Liver (tissue), 9 donors: Measurements from ENCODE around the gene SEC24D. TPM values are rescaled to one million over a fixed set of nuclear protein-coding genes. Genes with fewer than 3 reads are reported as not detected.

Experiments used
- DNase-seq: peaks from one replicate; pipeline ENCODE4 v3.0.0-alpha.2; 2017; ENCODE audit warnings: low spot score
- H3K27ac ChIP-seq, 2 donors: one replicate each; pipeline ENCODE4 v1.7.0; 2013; ENCODE audit warnings: inconsistent platforms in 2 of 2, low read length in 2 of 2, control low read depth in 1 of 2, low read depth in 1 of 2, mild to moderate bottlenecking in 1 of 2
- H3K27me3 ChIP-seq, 4 donors: one replicate each; pipeline versions ENCODE4 v1.6.1 to v1.7.0; 2013; ENCODE audit warnings: low read length in 3 of 4, inconsistent platforms in 1 of 4, mild to moderate bottlenecking in 1 of 4, moderate library complexity in 1 of 4; ENCODE audit not compliant: control insufficient read depth in 4 of 4, insufficient read depth in 4 of 4
- H3K36me3 ChIP-seq, 4 donors: one replicate each; pipeline versions ENCODE4 v1.6.1 to v1.7.0; 2013; ENCODE audit warnings: low read length in 3 of 4, mild to moderate bottlenecking in 3 of 4, low read depth in 1 of 4, moderate library complexity in 1 of 4; ENCODE audit not compliant: control insufficient read depth in 4 of 4, insufficient read depth in 3 of 4
- H3K4me1 ChIP-seq, 4 donors: one replicate each; pipeline versions ENCODE4 v1.6.1 to v1.7.0; 2013; ENCODE audit warnings: low read length in 3 of 4, mild to moderate bottlenecking in 3 of 4, moderate library complexity in 1 of 4; ENCODE audit not compliant: control insufficient read depth in 4 of 4, insufficient read depth in 4 of 4
- H3K4me3 ChIP-seq, 3 donors: one replicate each; pipeline versions ENCODE4 v1.6.1 to v1.7.0; 2013; ENCODE audit warnings: low read length in 3 of 3, control low read depth in 1 of 3, low read depth in 1 of 3, mild to moderate bottlenecking in 1 of 3
- H3K9ac ChIP-seq, 2 donors: one replicate each; pipeline ENCODE4 v1.7.0; 2013; ENCODE audit warnings: low read length in 2 of 2, mild to moderate bottlenecking in 2 of 2, moderate library complexity in 2 of 2, control low read depth in 1 of 2, low read depth in 1 of 2
- H3K9me3 ChIP-seq, 4 donors: one replicate each; pipeline versions ENCODE4 v1.6.1 to v1.7.0; 2013; ENCODE audit warnings: low read length in 3 of 4; ENCODE audit not compliant: control insufficient read depth in 4 of 4
- ATF3 ChIP-seq: IDR thresholded peaks from 2 replicates; pipeline ENCODE4 v1.6.1; 2016; ENCODE audit warnings: antibody characterized with exemption
- EGR1 ChIP-seq, 2 donors: IDR thresholded peaks; 2 replicates each; pipeline ENCODE4 v1.6.1; 2016 to 2018; ENCODE audit warnings: antibody characterized with exemption in 2 of 2, low read depth in 2 of 2
- FOXA1 ChIP-seq: IDR thresholded peaks from 2 replicates; pipeline ENCODE4 v1.6.1; 2016; ENCODE audit warnings: antibody characterized with exemption
- FOXA2 ChIP-seq: IDR thresholded peaks from 2 replicates; pipeline ENCODE4 v1.6.1; 2016; ENCODE audit warnings: antibody characterized with exemption
- GABPA ChIP-seq, 2 donors: IDR thresholded peaks in 1 of 2; conservative IDR thresholded peaks in 1 of 2; 2 replicates each; pipeline ENCODE4 v1.6.1; 2016; ENCODE audit warnings: antibody characterized with exemption in 2 of 2, mild to moderate bottlenecking in 1 of 2, moderate library complexity in 1 of 2
- HNF4A ChIP-seq, 2 donors: conservative IDR thresholded peaks; 2 replicates each; pipeline ENCODE4 v1.6.1; 2016; ENCODE audit warnings: antibody characterized with exemption in 2 of 2, mild to moderate bottlenecking in 2 of 2
- HNF4G ChIP-seq: IDR thresholded peaks from 2 replicates; pipeline ENCODE4 v1.6.1; 2016; ENCODE audit warnings: antibody characterized with exemption
- JUND ChIP-seq, 2 donors: IDR thresholded peaks; 2 replicates each; pipeline ENCODE4 v1.6.1; 2016; ENCODE audit warnings: antibody characterized with exemption in 2 of 2
- NR2F2 ChIP-seq: IDR thresholded peaks from 2 replicates; pipeline ENCODE4 v1.6.1; 2016; ENCODE audit warnings: antibody characterized with exemption
- RAD21 ChIP-seq, 2 donors: IDR thresholded peaks; 2 replicates each; pipeline ENCODE4 v1.6.1; 2016; ENCODE audit warnings: antibody characterized with exemption in 2 of 2, mild to moderate bottlenecking in 2 of 2
- REST ChIP-seq: IDR thresholded peaks from 2 replicates; pipeline ENCODE4 v1.6.1; 2016; ENCODE audit warnings: antibody characterized with exemption, mild to moderate bottlenecking
- RXRA ChIP-seq, 2 donors: IDR thresholded peaks; 2 replicates each; pipeline ENCODE4 v1.6.1; 2017 to 2018; ENCODE audit warnings: antibody characterized with exemption in 2 of 2, mild to moderate bottlenecking in 1 of 2
- SP1 ChIP-seq: IDR thresholded peaks from 2 replicates; pipeline ENCODE4 v1.6.1; 2018; ENCODE audit warnings: antibody characterized with exemption, mild to moderate bottlenecking
- TAF1 ChIP-seq: conservative IDR thresholded peaks from 2 replicates; pipeline ENCODE4 v1.6.1; 2016; ENCODE audit warnings: antibody characterized with exemption, mild to moderate bottlenecking
- YY1 ChIP-seq: IDR thresholded peaks from 2 replicates; pipeline ENCODE4 v1.6.1; 2016; ENCODE audit warnings: antibody characterized with exemption, mild to moderate bottlenecking
- ZBTB33 ChIP-seq: IDR thresholded peaks from 2 replicates; pipeline ENCODE4 v1.6.1; 2016; ENCODE audit warnings: antibody characterized with exemption
- WGBS: extraction: QIAGEN DNeasy Blood & Tissue Kit; methylation state at CpG from one replicate; pipeline ENCODE4 v1.1.7; 2013; 5-methylcytosine and 5-hydroxymethylcytosine counted together
- polyA plus RNA-seq, 2 donors: library from polyadenylated mRNA; stranded (reverse) in 1 of 2; unstranded in 1 of 2; fragments of 200-250 nt in 1 of 2; fragments of >200 nt in 1 of 2; fragmentation: Nextera tagmentation in 1 of 2; extraction: Ambion mirVana in 1 of 2; gene quantifications; one replicate each; pipeline versions ENCODE4 v1.2.1 to v1.2.3, GENCODE V29; 2013 to 2015
- total RNA-seq, 2 donors: library from RNA; depleted of rRNA; stranded (reverse); fragments of >200 nt; gene quantifications; one replicate each; pipeline ENCODE4 v1.2.3, GENCODE V29; 2014
- TF ChIP-seq, protein P1 (sequence below): fragments of 150-350 bp; IDR thresholded peaks from 2 replicates; pipeline ENCODE4 v1.5.1; 2017; ENCODE audit warnings: improper control_type of control experiment, low read depth, low read length; ENCODE audit not compliant: missing input control
- TF ChIP-seq, protein P2 (sequence below): IDR thresholded peaks from 2 replicates; pipeline ENCODE4 v1.6.1; 2016; ENCODE audit warnings: antibody characterized with exemption
- donor health status: healthy.
- donor health status: healthy.
- donor health status: healthy.
- donor health status: healthy.
- donor health status: healthy.

SEC24D gene
- total and polyA plus RNA-seq, 4 donors: 16.0 to 80.8 (median 33.7) TPM

GRCh38 chr4:118825799-118826198 is 10.1 kb downstream of the SEC24D start:
- Histone ChIP-seq H3K9me3 (no peaks in the 10 kb centered on the region), H3K36me3 (peaks cover 0 to 7% (median 2%) of the 10 kb centered on the region in 4 donors), H3K4me3 (no peak overlapping the region), H3K9ac (no peak overlapping the region), H3K4me1 (peaks cover 17 to 67% (median 31%) of the 10 kb centered on the region in 4 donors), H3K27ac (peak overlapping the region; percentile 69 to 91), H3K27me3 (no peaks in the 10 kb centered on the region)
- DNase-seq: no peak
- WGBS: 41% methylated on average over 3 of the region's 3 CpGs
- TF ChIP-seq ZBTB33 (no peak), RXRA (IDR thresholded peaks at IDR 0.05) (no peak), ATF3 (no peak), JUND (IDR thresholded peaks at IDR 0.05) (no peak), EGR1 (IDR thresholded peaks at IDR 0.05; ENCODE audit: low read depth in 2 of 2) (no peak), SP1 (no peak), YY1 (no peak), FOXA1 (no peak), HNF4G (no peak)
- TF ChIP-seq, protein P1, sequence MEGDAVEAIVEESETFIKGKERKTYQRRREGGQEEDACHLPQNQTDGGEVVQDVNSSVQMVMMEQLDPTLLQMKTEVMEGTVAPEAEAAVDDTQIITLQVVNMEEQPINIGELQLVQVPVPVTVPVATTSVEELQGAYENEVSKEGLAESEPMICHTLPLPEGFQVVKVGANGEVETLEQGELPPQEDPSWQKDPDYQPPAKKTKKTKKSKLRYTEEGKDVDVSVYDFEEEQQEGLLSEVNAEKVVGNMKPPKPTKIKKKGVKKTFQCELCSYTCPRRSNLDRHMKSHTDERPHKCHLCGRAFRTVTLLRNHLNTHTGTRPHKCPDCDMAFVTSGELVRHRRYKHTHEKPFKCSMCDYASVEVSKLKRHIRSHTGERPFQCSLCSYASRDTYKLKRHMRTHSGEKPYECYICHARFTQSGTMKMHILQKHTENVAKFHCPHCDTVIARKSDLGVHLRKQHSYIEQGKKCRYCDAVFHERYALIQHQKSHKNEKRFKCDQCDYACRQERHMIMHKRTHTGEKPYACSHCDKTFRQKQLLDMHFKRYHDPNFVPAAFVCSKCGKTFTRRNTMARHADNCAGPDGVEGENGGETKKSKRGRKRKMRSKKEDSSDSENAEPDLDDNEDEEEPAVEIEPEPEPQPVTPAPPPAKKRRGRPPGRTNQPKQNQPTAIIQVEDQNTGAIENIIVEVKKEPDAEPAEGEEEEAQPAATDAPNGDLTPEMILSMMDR: no peak

GRCh38 chr4:118824141-118824540 is 11.8 kb downstream of the SEC24D start:
- Histone ChIP-seq H3K27me3 (no peaks in the 10 kb centered on the region), H3K4me3 (no peak overlapping the region), H3K27ac (peak overlapping the region; percentile 81 to 82), H3K36me3 (peaks cover 0 to 7% (median 1%) of the 10 kb centered on the region in 4 donors), H3K4me1 (peaks cover 18 to 64% (median 31%) of the 10 kb centered on the region in 4 donors), H3K9me3 (no peaks in the 10 kb centered on the region), H3K9ac (no peak overlapping the region)
- no peak for DNase-seq
- TF ChIP-seq ZBTB33: no peak
- TF ChIP-seq RAD21 (IDR thresholded peaks at IDR 0.05): no peak
- TF ChIP-seq SP1: no peak
- TF ChIP-seq NR2F2: no peak
- no peak for TF ChIP-seq YY1
- TF ChIP-seq REST: no peak
- no peak for TF ChIP-seq RXRA (IDR thresholded peaks at IDR 0.05)
- TF ChIP-seq FOXA2: no peak
- TF ChIP-seq JUND (IDR thresholded peaks at IDR 0.05): no peak
- TF ChIP-seq GABPA (IDR thresholded peaks at IDR 0.05 in 1 of 2, conservative IDR thresholded peaks at IDR 0.05 in 1 of 2): no peak
- no peak for TF ChIP-seq HNF4G
- TF ChIP-seq, protein P2, sequence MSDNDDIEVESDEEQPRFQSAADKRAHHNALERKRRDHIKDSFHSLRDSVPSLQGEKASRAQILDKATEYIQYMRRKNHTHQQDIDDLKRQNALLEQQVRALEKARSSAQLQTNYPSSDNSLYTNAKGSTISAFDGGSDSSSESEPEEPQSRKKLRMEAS: no peak
- no peak for TF ChIP-seq HNF4A (conservative IDR thresholded peaks at IDR 0.05)
- TF ChIP-seq EGR1 (IDR thresholded peaks at IDR 0.05; ENCODE audit: low read depth in 2 of 2): no peak
- no peak for TF ChIP-seq FOXA1
- TF ChIP-seq TAF1: no peak
- TF ChIP-seq, protein P1: no peak
- TF ChIP-seq ATF3: no peak
- WGBS: 83% methylated on average over 5 of the region's 5 CpGs
